Heart right ventricle (tissue), 16 donors: Measurements from ENCODE around the gene DLGAP1. TPM values are rescaled to one million over a fixed set of nuclear protein-coding genes. Genes with fewer than 3 reads are reported as not detected.

Experiments
- ATAC-seq, 8 donors: fragments of 200-7000 bp; cut with Tn5 transposase; one replicate each; pipeline ENCODE4 v1.9.1; 2020; ENCODE audit warnings: mild to moderate bottlenecking in 8 of 8, moderate library complexity in 8 of 8, moderate number of reproducible peaks in 1 of 8
- DNase-seq, 2 donors: peaks; one replicate each; pipeline ENCODE4 v3.0.0-alpha.2; 2020
- H3K27ac ChIP-seq, 10 donors: fragments of 200-600 bp; sonication (generic) in 2 of 10; one replicate each; pipeline versions ENCODE4 v1.5.0 to v1.8.0; 2020 to 2022; ENCODE audit warnings: mild to moderate bottlenecking in 3 of 10
- H3K27me3 ChIP-seq, 7 donors: fragments of 200-600 bp; one replicate each; pipeline ENCODE4 v1.8.0; 2021 to 2022; ENCODE audit warnings: mild to moderate bottlenecking in 2 of 7
- H3K36me3 ChIP-seq, 9 donors: fragments of 200-600 bp; sonication (generic) in 1 of 9; one replicate each; pipeline versions ENCODE4 v1.5.0 to v1.8.0; 2020 to 2022; ENCODE audit warnings: mild to moderate bottlenecking in 2 of 9
- H3K4me1 ChIP-seq, 9 donors: fragments of 200-600 bp; sonication (generic) in 1 of 9; one replicate each; pipeline versions ENCODE4 v1.5.0 to v1.8.0; 2020 to 2022; ENCODE audit warnings: mild to moderate bottlenecking in 4 of 9
- H3K4me3 ChIP-seq, 10 donors: fragments of 200-600 bp; sonication (generic) in 2 of 10; one replicate each; pipeline versions ENCODE4 v1.5.0 to v1.8.0; 2020 to 2022; ENCODE audit warnings: mild to moderate bottlenecking in 7 of 10, moderate library complexity in 2 of 10
- H3K9me3 ChIP-seq, 11 donors: fragments of 200-600 bp in 10 of 11; sonication (generic) in 2 of 11; one replicate each; pipeline versions ENCODE4 v1.5.0 to v1.8.0; 2013 to 2022; ENCODE audit warnings: mild to moderate bottlenecking in 2 of 11, control low read depth in 1 of 11, moderate library complexity in 1 of 11
- CTCF ChIP-seq, 9 donors: fragments of 200-600 bp; sonication (generic) in 2 of 9; IDR thresholded peaks; one replicate each; pipeline versions ENCODE4 v1.5.0 to v1.8.0; 2021 to 2022; ENCODE audit warnings: antibody characterized with exemption in 9 of 9, mild to moderate bottlenecking in 5 of 9, moderate library complexity in 1 of 9
- WGBS, 2 donors: extraction: QIAGEN DNeasy Blood & Tissue Kit; methylation state at CpG; one replicate each; pipeline ENCODE4 v1.1.7; 2013; ENCODE audit warnings: inconsistent platforms in 1 of 2; 5-methylcytosine and 5-hydroxymethylcytosine counted together
- intact Hi-C, 10 donors: fragments of 100-400 bp; cut with DNase I; formaldehyde crosslinking; loops; one replicate each; pipeline versions ENCODE4 v1.11.1 to v1.14.2; 2022
- polyA plus RNA-seq, 2 donors: library from polyadenylated mRNA; stranded (reverse); fragments of 200-250 nt; gene quantifications; one replicate each; pipeline ENCODE4 v1.2.3, GENCODE V29; 2013
- total RNA-seq, 10 donors: library from RNA; stranded (reverse); fragmentation: NEBNext Ultra II Directional in 3 of 10; extraction: Animal tissue kit (Norgen Biotek cat#: 25700) in 3 of 10; gene quantifications; one replicate each; pipeline versions ENCODE4 v1.2.1 to v1.2.4, GENCODE V29; 2021 to 2023
- donor health status: Arrhythmogenic right ventricular cardiomyopathy.
- donor health status: ischemic (EF 13 %, LVEDD 7.1; RV severe dilation, severe dysfunction).
- donor health status: healthy with polysubstance abuse.
- donor health status: DM: no; HTN: yes; CAD: no.
- donor health status: DM: no; HTN: no; CAD: no.
- donor health status: ischemic (EF 25% LVEDD 6.9; RV normal size, moderate dysfunction).
- donor health status: ischemic (EF 25% LVEDD 5.7; RV mildly dilated, moderate dysfunction).
- donor health status: healthy.
- donor health status: DM: yes; HTN: yes; CAD: no.
- donor health status: Ischemic cardiomyopathy.
- donor health status: ischemic (EF 35%, LVEDD 5.7; RV mildly dilated, moderate dysfunction).
- donor health status: nonischemic (EF 11% LVEDD 7.7; RV severe dilation, severe dysfunction).
- donor health status: DM: yes; HTN: yes; CAD: no.
- donor health status: PGD.
- donor health status: ischemic (EF 29% LVEDD 5.4; RV normal size, mild dysfunction).
- donor health status: nonischemic (EF 23%, LVEDD 6.1; RV moderate dilation, normal function).

Gene DLGAP1
- total and polyA plus RNA-seq, 12 donors: 0.07 to 7.2 (median 1.0) TPM; not detected in 2

- Histone ChIP-seq H3K27me3 (peaks cover 0 to 10% (median 0%) of the 10 kb centered on the region in 7 donors), H3K9me3 (no peaks in the 10 kb centered on the region), H3K4me1 (peaks cover 0 to 30% (median 0%) of the 10 kb centered on the region in 9 donors), H3K4me3 (no peak overlapping the region), H3K27ac (no peak overlapping the region), H3K36me3 (no peaks in the 10 kb centered on the region)
- DNase-seq: no peak
- intact Hi-C loops: no loop called here
- TF ChIP-seq CTCF (IDR thresholded peaks at IDR 0.05): no peak
- WGBS, 2 donors: 89 to 91% methylated on average over 1 of the region's 1 CpG
- no peak for ATAC-seq
Observed at GRCh38 chr18:3720159-3720558, 734.9 kb downstream of the DLGAP1 start.

- DNase-seq: no peak
- 68% methylated on average over 5 of the region's 5 CpGs for WGBS, 2 donors
- no peaks in the 10 kb centered on the region for H3K9me3 ChIP-seq
- no peak for TF ChIP-seq CTCF (IDR thresholded peaks at IDR 0.05)
- H3K27me3 ChIP-seq: peaks cover 0 to 10% (median 0%) of the 10 kb centered on the region in 7 donors
- H3K4me3 ChIP-seq: no peak overlapping the region
- intact Hi-C loops: loop anchor here in 2 of 10 donors (10.0 kb wide), 3 partner anchors 47 to 157 kb away; no protein-coding TSS in a partner anchor
- no peaks in the 10 kb centered on the region for H3K36me3 ChIP-seq
- H3K4me1 ChIP-seq: peaks cover 0 to 16% (median 0%) of the 10 kb centered on the region in 9 donors
- no peak overlapping the region for H3K27ac ChIP-seq
- no peak for ATAC-seq
Observed at GRCh38 chr18:3717376-3718025, 737.6 kb downstream of the DLGAP1 start.

GRCh38 chr18:3716116-3716660 is 738.9 kb downstream of the DLGAP1 start:
- 82 to 91% methylated on average over 1 of the region's 1 CpG for WGBS, 2 donors
- H3K27me3 ChIP-seq: peaks cover 0 to 10% (median 0%) of the 10 kb centered on the region in 7 donors
- no peak overlapping the region for H3K27ac ChIP-seq
- no peak for TF ChIP-seq CTCF (IDR thresholded peaks at IDR 0.05)
- ATAC-seq (no peak), DNase-seq (no peak)
- no peaks in the 10 kb centered on the region for H3K9me3 ChIP-seq
- intact Hi-C loops: loop anchor here in 2 of 10 donors (10.0 kb wide), 3 partner anchors 49 to 159 kb away; no protein-coding TSS in a partner anchor
- H3K4me3 ChIP-seq: no peak overlapping the region
- peaks cover 0 to 10% (median 0%) of the 10 kb centered on the region in 9 donors for H3K4me1 ChIP-seq
- no peaks in the 10 kb centered on the region for H3K36me3 ChIP-seq

GRCh38 chr18:3715231-3716080 is 739.7 kb downstream of the DLGAP1 start:
- no peaks in the 10 kb centered on the region for H3K9me3 ChIP-seq
- H3K4me1 ChIP-seq: peaks cover 0 to 15% (median 0%) of the 10 kb centered on the region in 9 donors
- H3K27ac ChIP-seq: no peak overlapping the region
- ATAC-seq (no peak), DNase-seq (no peak)
- H3K4me3 ChIP-seq: no peak overlapping the region
- intact Hi-C loops: loop anchor here in 2 of 10 donors (10.0 kb wide), 3 partner anchors 49 to 159 kb away; no protein-coding TSS in a partner anchor
- WGBS, 2 donors: 72 to 78% methylated on average over 5 of the region's 5 CpGs
- no peaks in the 10 kb centered on the region for H3K36me3 ChIP-seq
- H3K27me3 ChIP-seq: peaks cover 0 to 10% (median 0%) of the 10 kb centered on the region in 7 donors
- no peak for TF ChIP-seq CTCF (IDR thresholded peaks at IDR 0.05)
